A673 (cell line): Measurements from ENCODE around the gene RAB22A. TPM values are rescaled to one million over a fixed set of nuclear protein-coding genes. Genes with fewer than 3 reads are reported as not detected.

Source experiments
- BruUV-seq: library from RNA; stranded (reverse); fragments of 400-500 nt; replicated peaks from 2 replicates; lab custom pipeline; 2021; lab: Mats Ljungman, UMichigan
- CTCF ChIA-PET: fragments of 300-600 bp; sonication (Branson Sonifier 250); formaldehyde crosslinking; loops from one replicate; lab custom pipeline; 2022; ENCODE audit warnings: antibody characterized with exemption; lab: Charles Lee
- POLR2A ChIA-PET: fragments of 300-600 bp; sonication (Branson Sonifier 250); formaldehyde crosslinking; loops from one replicate; lab custom pipeline; 2022; ENCODE audit warnings: antibody characterized with exemption; ENCODE audit not compliant: low non-redundant PET; lab: Charles Lee
- DNase-seq: peaks from one replicate; pipeline ENCODE4 v3.0.0-alpha.2; 2015; ENCODE audit warnings: low spot score
- H3K27ac ChIP-seq: fragments of 200-600 bp; sonication (generic); 2 replicates; pipeline ENCODE4 v1.5.1; 2016; ENCODE audit warnings: mixed run types, low read depth, mild to moderate bottlenecking, mixed read lengths, antibody characterized with exemption, low read length; ENCODE audit not compliant: poor library complexity, severe bottlenecking
- H3K27me3 ChIP-seq: fragments of 200-600 bp; sonication (generic); replicated peaks from 2 replicates; pipeline ENCODE4 v1.6.1; 2017; ENCODE audit warnings: mixed run types, low read depth, mild to moderate bottlenecking, mixed read lengths, antibody characterized with exemption, low read length; ENCODE audit not compliant: insufficient read depth, poor library complexity
- H3K36me3 ChIP-seq: fragments of 200-600 bp; sonication (generic); 2 replicates; pipeline ENCODE4 v1.6.1; 2016; ENCODE audit warnings: mixed run types, mild to moderate bottlenecking, mixed read lengths, antibody characterized with exemption, low read length; ENCODE audit not compliant: insufficient read depth, poor library complexity, severe bottlenecking
- H3K4me1 ChIP-seq: fragments of 200-600 bp; sonication (generic); 2 replicates; pipeline ENCODE4 v1.6.1; 2017; ENCODE audit warnings: mixed run types, mild to moderate bottlenecking, mixed read lengths, antibody characterized with exemption, low read length; ENCODE audit not compliant: insufficient read depth, poor library complexity, severe bottlenecking
- H3K4me3 ChIP-seq: fragments of 200-600 bp; sonication (generic); 2 replicates; pipeline ENCODE4 v1.5.1; 2016; ENCODE audit warnings: low read depth, mixed run types, mild to moderate bottlenecking, mixed read lengths, low read length; ENCODE audit not compliant: poor library complexity, severe bottlenecking
- H3K9me3 ChIP-seq: fragments of 200-600 bp; sonication (generic); 2 replicates; pipeline ENCODE4 v1.6.1; 2016; ENCODE audit warnings: mixed run types, low read depth, mild to moderate bottlenecking, mixed read lengths, antibody characterized with exemption, low read length; ENCODE audit not compliant: poor library complexity, severe bottlenecking
- CTCF ChIP-seq: fragments of 300-800, 200-600 bp; sonication (generic); conservative IDR thresholded peaks from 2 replicates; pipeline ENCODE4 v1.5.1; 2017; ENCODE audit warnings: low read depth, mild to moderate bottlenecking, antibody characterized with exemption, low read length, moderate library complexity, mixed read lengths
- EZH2 ChIP-seq: fragments of 200-600 bp; sonication (generic); IDR thresholded peaks from 2 replicates; pipeline ENCODE4 v1.6.1; 2017; ENCODE audit warnings: borderline replicate concordance, low read depth, mild to moderate bottlenecking, mixed read lengths, antibody characterized with exemption, low read length; ENCODE audit not compliant: poor library complexity, severe bottlenecking
- intact Hi-C: fragments of 100-400 bp; cut with micrococcal nuclease; formaldehyde crosslinking; loops from one replicate; pipeline ENCODE4 v1.10.0; 2022; ENCODE audit not compliant: unreplicated experiment
- total RNA-seq: library from RNA; stranded (reverse); gene quantifications from 2 replicates; pipeline ENCODE4 v1.2.3, GENCODE V29; 2021

The RAB22A gene
- total RNA-seq, 1 experiment from 2014 or later: 14.6 TPM

- no peak for DNase-seq
- no TSS peak for BruUV-seq
- Histone ChIP-seq H3K27ac (no peak overlapping the region), H3K4me3 (no peak overlapping the region), H3K36me3 (peaks cover 2% of the 10 kb centered on the region), H3K4me1 (no peaks in the 10 kb centered on the region), H3K27me3 (no peaks in the 10 kb centered on the region), H3K9me3 (no peaks in the 10 kb centered on the region)
- ChIA-PET CTCF (no interaction called here), POLR2A (no interaction called here)
- TF ChIP-seq EZH2: no peak
- TF ChIP-seq CTCF: no peak
- intact Hi-C loops: no loop called here
Measured at GRCh38 chr20:58264271-58264670, 45.2 kb upstream of the RAB22A start.

DNA sequence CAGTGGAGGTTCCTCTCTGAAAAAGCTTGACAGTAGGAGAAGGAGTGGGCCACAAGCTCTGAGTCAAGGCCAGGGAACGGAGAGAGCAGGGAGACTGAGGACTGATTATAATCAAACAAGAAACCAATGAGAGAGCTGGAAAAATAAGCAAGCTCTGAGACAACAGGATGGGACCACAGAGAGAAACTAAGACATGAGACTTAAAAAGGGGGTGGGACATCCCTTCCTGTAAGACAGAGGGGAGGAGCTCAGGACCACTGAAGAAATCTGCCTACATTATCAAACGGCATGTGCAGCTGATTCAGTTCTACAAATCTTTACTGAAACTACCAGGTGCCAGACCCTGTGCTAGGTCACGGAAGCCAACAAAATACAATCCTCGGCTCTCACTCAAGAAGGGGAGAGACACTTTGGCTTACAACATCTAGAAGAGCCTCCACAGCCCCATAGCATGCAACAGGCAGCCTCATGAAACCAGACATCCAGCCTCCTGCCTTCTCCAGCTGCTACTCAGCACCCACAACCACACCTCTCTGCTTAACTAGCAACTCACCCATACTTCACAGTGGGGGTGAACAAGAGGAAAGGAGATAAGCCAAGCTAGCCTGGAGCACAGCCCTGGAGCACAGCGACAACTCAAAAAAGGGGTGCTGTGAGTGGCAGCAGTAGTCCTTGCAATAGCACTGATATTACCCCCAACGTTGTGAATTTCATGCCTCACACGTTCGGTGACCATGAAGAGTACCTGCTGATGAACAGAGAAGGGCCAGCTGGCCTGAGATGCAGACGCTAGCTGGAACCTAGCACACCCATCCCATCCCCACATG lies 41.9 kb upstream of the RAB22A start:
- Histone ChIP-seq H3K4me1 (peaks cover 12% of the 10 kb centered on the region), H3K36me3 (peaks cover 7% of the 10 kb centered on the region), H3K9me3 (no peaks in the 10 kb centered on the region), H3K27ac (no peak overlapping the region), H3K27me3 (no peaks in the 10 kb centered on the region), H3K4me3 (no peak overlapping the region)
- intact Hi-C loops: no loop called here
- DNase-seq: no peak
- no peak for TF ChIP-seq CTCF
- no peak for TF ChIP-seq EZH2
- ChIA-PET CTCF (no interaction called here), POLR2A (interaction anchor here (0.6 kb wide), 1 partner anchor 384 kb away, joined by 4 read pairs; the partner anchor contains the start of gene STX16)
- no TSS peak for BruUV-seq

DNA sequence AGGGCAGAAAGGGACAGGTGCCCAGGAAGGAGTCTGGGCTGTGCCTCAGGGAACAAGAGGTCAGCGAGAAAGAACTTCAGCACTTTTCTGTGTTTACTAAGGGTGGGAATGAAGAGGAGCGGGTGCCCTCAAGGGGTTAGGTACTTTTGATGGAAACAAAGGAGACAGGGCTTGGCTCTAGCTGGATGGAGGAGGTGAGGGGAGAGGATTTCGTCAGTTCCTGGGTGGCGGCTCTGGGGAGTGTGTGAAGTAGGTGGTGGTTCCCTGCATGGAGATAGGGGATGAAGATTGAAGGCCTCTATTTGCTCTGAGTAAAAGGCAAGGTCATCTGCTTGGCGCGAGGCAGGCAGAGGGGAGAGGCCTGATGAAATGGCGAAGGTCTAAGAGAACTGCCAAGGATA lies 41.1 kb upstream of the RAB22A start:
- Histone ChIP-seq H3K27ac (no peak overlapping the region), H3K27me3 (no peaks in the 10 kb centered on the region), H3K36me3 (peaks cover 7% of the 10 kb centered on the region), H3K4me3 (no peak overlapping the region), H3K9me3 (no peaks in the 10 kb centered on the region), H3K4me1 (peaks cover 12% of the 10 kb centered on the region)
- ChIA-PET POLR2A (no interaction called here), CTCF (no interaction called here)
- no TSS peak for BruUV-seq
- TF ChIP-seq EZH2 (no peak), CTCF (no peak)
- no peak for DNase-seq
- intact Hi-C loops: no loop called here
